Heart left ventricle (tissue), 13 donors: ENCODE results near the gene TBC1D2.

Source experiments
- POLR2A ChIP-seq, 2 donors: fragments of 450-650 bp; IDR thresholded peaks; one replicate each; pipeline ENCODE4 v1.6.1; 2017; ENCODE audit warnings: antibody characterized with exemption in 2 of 2, mild to moderate bottlenecking in 2 of 2, moderate library complexity in 2 of 2
- TF ChIP-seq, protein P1 (sequence below), 12 donors: fragments of 200-600 bp; sonication (generic) in 4 of 12; IDR thresholded peaks; one replicate each; pipeline versions ENCODE4 v1.5.0 to v1.8.0; 2018 to 2022; ENCODE audit warnings: antibody characterized with exemption in 12 of 12, mild to moderate bottlenecking in 5 of 12
- donor health status: ischemic (EF 13 %, LVEDD 7.1; RV severe dilation, severe dysfunction).
- donor health status: DM: no; HTN: yes; CAD: no.
- donor health status: DM: no; HTN: no; CAD: no.
- donor health status: ischemic (EF 25% LVEDD 6.9; RV normal size, moderate dysfunction).
- donor health status: ischemic (EF 25% LVEDD 5.7; RV mildly dilated, moderate dysfunction).
- donor health status: ischemic (EF 35%, LVEDD 5.7; RV mildly dilated, moderate dysfunction).
- donor health status: nonischemic (EF 11% LVEDD 7.7; RV severe dilation, severe dysfunction).
- donor health status: DM: yes; HTN: yes; CAD: no.
- donor health status: PGD.
- donor health status: ischemic (EF 29% LVEDD 5.4; RV normal size, mild dysfunction).
- donor health status: nonischemic (EF 23%, LVEDD 6.1; RV moderate dilation, normal function).

DNA sequence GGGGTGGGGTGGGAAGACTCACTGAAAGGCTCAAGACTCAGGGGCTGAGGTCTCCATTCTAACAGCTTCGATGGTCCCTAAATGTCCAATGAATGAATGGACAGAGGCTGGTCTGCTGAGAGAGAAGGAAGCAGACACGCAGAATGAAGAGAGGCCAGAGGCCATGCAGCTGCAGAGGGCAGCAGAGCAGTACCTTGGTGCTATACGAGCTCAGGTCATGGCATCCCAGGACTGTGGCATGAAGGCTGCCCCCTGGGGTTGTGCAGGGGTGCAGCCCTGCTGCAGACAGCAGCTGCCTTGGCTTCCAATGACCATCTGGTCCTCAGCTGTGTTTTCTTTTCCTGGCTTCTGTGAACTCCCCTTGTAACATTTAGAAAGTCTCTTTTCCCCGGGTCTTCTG is 47.8 kb downstream of the TBC1D2 start:
- TF ChIP-seq, protein P1, sequence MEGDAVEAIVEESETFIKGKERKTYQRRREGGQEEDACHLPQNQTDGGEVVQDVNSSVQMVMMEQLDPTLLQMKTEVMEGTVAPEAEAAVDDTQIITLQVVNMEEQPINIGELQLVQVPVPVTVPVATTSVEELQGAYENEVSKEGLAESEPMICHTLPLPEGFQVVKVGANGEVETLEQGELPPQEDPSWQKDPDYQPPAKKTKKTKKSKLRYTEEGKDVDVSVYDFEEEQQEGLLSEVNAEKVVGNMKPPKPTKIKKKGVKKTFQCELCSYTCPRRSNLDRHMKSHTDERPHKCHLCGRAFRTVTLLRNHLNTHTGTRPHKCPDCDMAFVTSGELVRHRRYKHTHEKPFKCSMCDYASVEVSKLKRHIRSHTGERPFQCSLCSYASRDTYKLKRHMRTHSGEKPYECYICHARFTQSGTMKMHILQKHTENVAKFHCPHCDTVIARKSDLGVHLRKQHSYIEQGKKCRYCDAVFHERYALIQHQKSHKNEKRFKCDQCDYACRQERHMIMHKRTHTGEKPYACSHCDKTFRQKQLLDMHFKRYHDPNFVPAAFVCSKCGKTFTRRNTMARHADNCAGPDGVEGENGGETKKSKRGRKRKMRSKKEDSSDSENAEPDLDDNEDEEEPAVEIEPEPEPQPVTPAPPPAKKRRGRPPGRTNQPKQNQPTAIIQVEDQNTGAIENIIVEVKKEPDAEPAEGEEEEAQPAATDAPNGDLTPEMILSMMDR (IDR thresholded peaks at IDR 0.05) = no peak
- no peak for TF ChIP-seq POLR2A (IDR thresholded peaks at IDR 0.05)
